Esophagus (tissue), 2 donors: Measurements from ENCODE around the gene DNAJC5. TPM values are rescaled to one million over a fixed set of nuclear protein-coding genes. Genes with fewer than 3 reads are reported as not detected.
"Not testable (repeated sequence)": the region's sequence is repeated elsewhere in the genome, so short reads cannot be mapped to it uniquely, and the experiment has no call there.

ENCODE experiments used
- H3K27ac ChIP-seq, 2 donors: one replicate each; pipeline ENCODE4 v1.5.1; 2013; ENCODE audit warnings: low read depth in 2 of 2, mild to moderate bottlenecking in 2 of 2, inconsistent platforms in 1 of 2, low read length in 1 of 2, moderate library complexity in 1 of 2
- H3K27me3 ChIP-seq, 2 donors: one replicate each; pipeline ENCODE4 v1.6.1; 2013; ENCODE audit warnings: low read length in 2 of 2, control low read depth in 1 of 2, mild to moderate bottlenecking in 1 of 2; ENCODE audit not compliant: insufficient read depth in 2 of 2, control insufficient read depth in 1 of 2
- H3K36me3 ChIP-seq, 2 donors: one replicate each; pipeline ENCODE4 v1.6.1; 2013; ENCODE audit warnings: low read length in 1 of 2; ENCODE audit not compliant: control insufficient read depth in 2 of 2, insufficient read depth in 2 of 2
- H3K4me1 ChIP-seq, 2 donors: one replicate each; pipeline ENCODE4 v1.6.1; 2013; ENCODE audit warnings: low read length in 1 of 2; ENCODE audit not compliant: control insufficient read depth in 2 of 2, insufficient read depth in 2 of 2
- H3K4me3 ChIP-seq, 2 donors: one replicate each; pipeline ENCODE4 v1.5.1; 2013; ENCODE audit warnings: low read length in 2 of 2, mild to moderate bottlenecking in 2 of 2, low read depth in 1 of 2, moderate library complexity in 1 of 2
- H3K9me3 ChIP-seq, 2 donors: one replicate each; pipeline ENCODE4 v1.6.1; 2013; ENCODE audit warnings: mild to moderate bottlenecking in 2 of 2, low read depth in 1 of 2, low read length in 1 of 2, moderate library complexity in 1 of 2; ENCODE audit not compliant: control insufficient read depth in 2 of 2, insufficient read depth in 1 of 2
- WGBS, 2 donors: extraction: QIAGEN DNeasy Blood & Tissue Kit; methylation state at CpG; one replicate each; pipeline ENCODE4 v1.1.7; 2013; 5-methylcytosine and 5-hydroxymethylcytosine counted together
- polyA plus RNA-seq, 2 donors: library from polyadenylated mRNA; stranded (reverse); fragments of 200-250 nt; gene quantifications; one replicate each; pipeline ENCODE4 v1.2.3, GENCODE V29; 2013
- donor health status: healthy with polysubstance abuse.
- donor health status: Bipolar disorder and iron deficiency.

DNAJC5 gene
- polyA plus RNA-seq, 2 donors, result 42.9 to 59.4 TPM

DNA sequence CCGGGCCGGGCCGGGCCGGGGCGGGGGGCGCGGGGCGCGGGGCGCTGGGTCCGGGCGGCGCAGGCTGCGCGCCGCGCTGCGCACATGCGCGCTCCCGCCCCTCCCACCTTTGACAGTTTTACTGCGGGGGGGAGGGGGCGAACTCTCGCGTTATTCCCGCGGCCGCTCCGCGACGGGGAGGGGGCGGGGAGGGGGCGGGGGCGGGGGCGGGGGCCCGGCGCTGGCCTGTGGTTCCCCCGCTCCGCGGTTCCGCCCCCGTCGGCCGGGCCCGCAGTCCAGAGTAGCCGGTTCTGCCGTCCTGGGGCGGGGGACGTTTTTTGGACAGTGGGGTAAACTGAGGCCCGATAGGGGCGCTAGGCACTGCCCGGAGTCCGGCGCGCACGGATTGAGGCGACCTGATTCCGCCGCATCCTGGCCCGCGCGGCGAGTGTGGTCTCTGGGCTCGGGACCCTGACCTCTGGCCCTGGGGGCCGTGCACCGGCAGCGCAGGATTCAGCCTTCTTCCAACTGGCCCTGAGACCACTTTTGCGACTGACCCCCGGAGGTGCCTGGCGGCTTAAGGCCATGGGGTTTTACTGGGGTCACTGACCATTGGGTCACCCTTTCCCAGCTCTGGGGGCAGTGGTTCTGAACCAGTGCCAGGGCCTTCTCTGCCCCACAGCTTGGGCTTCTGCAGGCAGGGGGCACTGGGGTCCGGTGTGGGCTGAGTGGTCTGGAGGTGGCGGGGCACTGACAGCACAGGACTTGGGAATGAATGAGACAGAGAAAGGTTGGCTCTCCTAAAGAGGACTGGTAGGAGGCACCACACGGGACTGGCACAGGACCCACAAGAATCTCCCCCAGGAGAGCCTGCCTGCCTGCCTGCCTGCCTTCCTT, 75.2 kb downstream of the DNAJC5 start, which contains the start of gene ZNF512B:
TSS of gene ZNF512B (minus strand) at position 93 of the 876 bp plus-strand sequence. CDS start 1,980 bp downstream, outside the sequence.
- Histone ChIP-seq H3K9me3 (peaks cover 0 to 3% of the 10 kb centered on the region in 2 donors), H3K4me3 (peak within 1 kb of the TSS; percentile 68 to 88), H3K27ac (peak within 1 kb of the TSS; percentile 28 to 63), H3K27me3 (no peaks in the 10 kb centered on the region), H3K4me1 (peaks cover 2 to 20% of the 10 kb centered on the region in 2 donors), H3K36me3 (peaks cover 7 to 21% of the 10 kb centered on the region in 2 donors)
- WGBS, 2 donors, result 5% methylated on average over 33 to 54 of the region's 73 CpGs

DNA sequence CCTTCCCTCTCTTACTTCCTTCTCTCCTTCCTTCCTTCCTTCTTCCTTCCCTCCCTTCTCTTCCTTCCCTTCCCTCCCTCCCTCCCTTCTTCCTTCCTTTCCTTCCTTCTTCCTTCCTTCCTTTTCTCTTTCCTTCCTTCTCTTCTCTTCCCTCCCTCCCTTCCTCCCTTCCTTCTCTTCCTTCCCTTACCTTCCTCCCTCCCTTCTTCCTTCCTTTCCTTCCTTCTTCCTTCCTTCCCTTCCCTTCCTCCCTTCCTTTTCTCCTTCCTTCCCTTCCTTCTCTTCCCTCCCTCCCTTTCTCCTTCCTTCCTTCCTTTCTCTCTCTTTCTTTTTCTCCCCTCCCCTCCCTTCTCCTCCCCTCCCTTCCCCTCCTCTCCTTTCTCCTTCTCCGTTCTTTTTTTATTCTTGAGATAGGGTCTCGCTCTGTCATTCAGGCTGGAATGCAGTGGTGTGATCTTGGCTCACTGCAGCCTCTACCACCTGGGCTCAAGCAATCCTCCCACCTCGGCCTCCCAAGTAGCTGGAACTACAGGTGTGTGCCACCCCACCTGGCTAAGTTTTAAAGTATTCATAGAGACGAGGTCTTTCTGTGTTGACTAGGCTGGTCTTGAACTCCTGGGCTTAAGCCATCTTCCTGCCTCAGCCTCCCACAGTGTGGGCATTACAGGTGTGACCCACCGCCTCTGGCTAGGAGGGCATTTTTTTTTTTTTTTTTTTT, 75.9 kb downstream of the DNAJC5 start:
- Histone ChIP-seq H3K4me1 (peaks cover 2 to 20% of the 10 kb centered on the region in 2 donors), H3K27ac (no peak overlapping the region), H3K4me3 (no peak overlapping the region), H3K27me3 (no peaks in the 10 kb centered on the region), H3K36me3 (peaks cover 10 to 26% of the 10 kb centered on the region in 2 donors), H3K9me3 (peaks cover 0 to 3% of the 10 kb centered on the region in 2 donors)
- 86 to 90% methylated on average over 5 of the region's 5 CpGs for WGBS, 2 donors

DNA sequence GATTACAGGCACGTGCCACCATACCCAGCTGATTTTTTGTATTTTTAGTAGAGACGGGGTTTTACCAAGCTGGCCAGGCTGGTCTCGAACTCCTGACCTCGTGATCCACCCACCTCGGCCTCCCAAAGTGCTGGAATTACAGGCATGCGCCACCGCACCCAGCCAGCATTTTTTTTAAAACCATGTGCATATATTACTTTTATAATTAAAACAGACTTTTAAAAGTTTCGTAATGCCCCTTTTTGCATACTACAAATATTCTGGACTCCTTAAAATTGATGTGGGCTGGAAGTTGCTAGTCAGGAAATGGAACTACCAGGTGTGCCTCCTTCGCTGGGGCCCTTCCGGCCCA, 77.0 kb downstream of the DNAJC5 start:
- H3K9me3 ChIP-seq, H3K4me3 ChIP-seq, H3K27me3 ChIP-seq, H3K27ac ChIP-seq: not testable (repeated sequence)
- Histone ChIP-seq H3K4me1 (peaks cover 2 to 20% of the 10 kb centered on the region in 2 donors), H3K36me3 (peaks cover 10 to 18% of the 10 kb centered on the region in 2 donors)
- WGBS, 2 donors, result 84 to 87% methylated on average over 10 of the region's 10 CpGs

DNA sequence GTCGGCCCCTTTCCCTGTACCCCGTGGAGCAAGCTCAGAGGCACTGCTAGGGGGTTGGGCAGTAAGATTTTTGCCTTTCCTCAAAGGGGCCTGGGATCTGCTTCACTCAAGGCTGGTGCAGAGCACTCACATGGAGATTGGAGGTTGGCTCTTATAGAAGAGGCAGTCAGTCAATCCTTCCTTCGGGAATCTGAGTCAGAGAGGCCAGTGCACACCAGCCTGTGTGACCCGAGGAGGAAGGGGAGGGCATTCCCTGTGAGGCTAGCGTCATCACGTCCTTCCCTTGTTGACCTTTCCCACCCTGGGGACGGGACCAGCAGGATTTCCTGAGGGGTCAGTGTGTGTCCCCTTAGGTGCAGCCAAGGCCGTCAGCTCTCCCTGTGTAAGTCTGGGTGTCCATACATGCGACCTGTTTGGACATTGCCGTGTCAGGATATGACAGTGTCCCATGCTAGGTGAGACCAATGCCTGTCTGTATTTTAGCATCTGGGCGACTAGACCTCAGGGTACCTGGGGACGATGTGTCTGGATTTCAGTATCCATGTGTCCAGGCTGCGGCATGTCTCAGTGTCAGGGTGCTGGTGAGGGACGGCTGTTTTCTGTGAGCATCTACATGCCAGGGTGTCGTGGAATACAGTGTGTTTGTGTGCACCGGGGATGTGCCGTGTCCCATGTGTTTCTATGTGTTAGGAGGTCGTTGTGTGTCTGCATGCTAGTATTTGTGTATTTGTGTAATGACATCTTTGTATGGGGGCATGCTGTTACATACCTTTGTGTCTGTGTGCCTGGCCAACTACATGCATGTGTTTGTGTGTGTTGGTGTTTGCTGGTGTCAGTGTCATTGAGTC, 77.6 kb downstream of the DNAJC5 start:
- H3K27ac ChIP-seq, result peak overlapping the region in 1 of 2 donors; percentile 30
- WGBS, 2 donors, result 70 to 77% methylated on average over 18 of the region's 18 CpGs
- H3K4me3 ChIP-seq, result no peak overlapping the region

DNA sequence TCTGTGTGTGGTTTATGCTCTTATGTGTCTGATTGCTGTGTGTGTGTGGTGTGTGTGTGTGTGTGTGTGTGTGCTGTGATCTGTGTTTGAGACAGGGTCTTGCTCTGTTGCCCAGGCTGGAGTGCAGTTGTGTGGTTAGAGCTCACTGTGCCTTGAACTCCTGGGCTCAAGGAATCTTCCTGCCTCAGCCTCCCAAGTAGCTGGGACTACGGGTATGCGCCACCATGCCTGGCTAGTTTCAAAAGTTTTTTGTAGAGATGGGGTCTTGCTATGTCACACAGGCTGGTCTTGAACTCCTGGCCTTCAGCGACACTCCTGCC, 78.2 kb downstream of the DNAJC5 start:
- Histone ChIP-seq H3K36me3 (peaks cover 5 to 9% of the 10 kb centered on the region in 2 donors), H3K27me3 (no peaks in the 10 kb centered on the region), H3K27ac (no peak overlapping the region), H3K9me3 (no peaks in the 10 kb centered on the region), H3K4me3 (no peak overlapping the region), H3K4me1 (peaks cover 1 to 22% of the 10 kb centered on the region in 2 donors)
- 96 to 98% methylated on average over 3 of the region's 3 CpGs for WGBS, 2 donors

More for the DNA sequence above, 77.6 kb downstream of the DNAJC5 start:
- H3K27me3 ChIP-seq, result no peaks in the 10 kb centered on the region
- H3K36me3 ChIP-seq, result peaks cover 6 to 12% of the 10 kb centered on the region in 2 donors
- peaks cover 2 to 20% of the 10 kb centered on the region in 2 donors for H3K4me1 ChIP-seq
- no peaks in the 10 kb centered on the region for H3K9me3 ChIP-seq

DNA sequence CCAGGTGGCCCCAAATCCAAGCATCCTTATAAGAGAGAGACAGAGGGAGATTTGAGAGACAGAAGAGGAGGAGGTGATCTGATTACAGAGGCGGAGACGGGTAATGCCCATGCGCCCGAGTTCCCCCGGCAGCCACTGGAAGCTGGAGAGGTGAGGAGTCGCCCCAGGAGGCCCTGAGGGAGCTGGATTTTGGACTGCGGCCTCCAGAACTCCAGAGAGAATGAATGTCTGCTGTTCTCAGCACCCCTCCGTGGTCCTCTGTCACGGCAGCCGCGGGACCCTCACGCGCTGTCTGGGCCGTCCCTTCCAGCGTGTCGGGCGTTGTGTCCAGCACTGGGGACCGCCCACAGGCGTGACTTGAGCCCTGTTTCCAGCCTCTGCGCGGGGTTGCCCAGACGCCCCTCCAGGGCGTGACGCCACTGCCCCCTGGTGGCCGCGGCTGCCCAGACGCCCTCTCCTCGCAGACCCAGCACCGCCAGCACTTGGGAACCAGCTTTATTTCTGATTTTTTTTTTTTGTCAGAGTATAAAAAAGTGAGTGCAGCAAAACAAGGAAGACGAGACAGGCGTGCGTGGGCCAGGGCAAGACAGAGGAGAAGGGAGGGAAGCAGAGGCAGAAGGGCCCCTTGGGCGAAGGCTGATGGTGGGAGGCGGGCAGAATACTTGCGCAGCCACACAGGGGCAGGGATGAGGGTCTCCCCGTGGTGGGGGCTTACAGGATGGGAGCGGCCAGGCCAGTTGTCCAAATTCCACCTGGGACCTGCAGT, 78.9 kb downstream of the DNAJC5 start:
- Histone ChIP-seq H3K27me3 (no peaks in the 10 kb centered on the region), H3K36me3 (peaks cover 5 to 9% of the 10 kb centered on the region in 2 donors), H3K9me3 (no peaks in the 10 kb centered on the region), H3K4me1 (peaks cover 0 to 19% of the 10 kb centered on the region in 2 donors), H3K27ac (peak overlapping the region in 1 of 2 donors; percentile 8), H3K4me3 (peak overlapping the region in 1 of 2 donors; percentile 5)
- WGBS, 2 donors, result 7 to 13% methylated on average over 36 to 37 of the region's 37 CpGs

DNA sequence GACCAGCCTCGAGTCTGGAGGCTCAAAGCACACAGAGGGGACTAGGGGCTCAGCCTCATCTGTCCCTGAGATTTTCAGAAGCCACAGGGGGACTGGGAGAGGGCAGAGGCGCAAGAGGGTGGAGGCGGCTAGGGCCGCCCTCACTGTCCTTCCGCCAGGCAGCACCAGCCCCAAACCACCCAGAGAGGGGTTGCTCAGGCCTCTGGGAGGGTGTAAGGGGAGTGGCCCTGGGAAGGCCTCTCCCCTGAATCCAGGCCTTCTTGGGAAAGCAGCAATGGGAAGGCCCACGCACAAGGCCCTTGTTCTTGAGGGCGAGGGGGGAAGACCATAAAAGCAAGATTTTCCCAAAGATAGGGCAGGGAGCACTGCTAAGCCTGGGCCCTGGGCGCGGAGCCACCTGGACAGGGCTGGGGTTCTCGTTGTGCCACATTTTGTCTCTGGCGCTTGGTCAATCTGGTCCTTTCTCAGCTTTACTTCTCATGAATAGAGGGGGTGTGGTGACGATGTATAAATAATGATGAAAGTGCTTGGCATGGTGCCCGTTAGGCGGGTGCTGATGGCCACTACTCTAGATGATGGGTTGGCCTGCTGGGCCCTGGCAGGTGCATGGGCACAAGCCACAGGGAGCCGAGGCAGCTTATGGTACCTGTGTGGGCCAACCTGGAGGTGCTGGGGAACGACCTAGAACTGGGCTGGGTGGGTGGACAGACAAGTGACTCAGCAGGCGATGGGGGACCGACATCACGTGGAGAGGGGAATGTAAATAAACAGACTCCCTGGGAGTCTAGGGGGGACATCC, 79.7 kb downstream of the DNAJC5 start:
- Histone ChIP-seq H3K9me3 (no peaks in the 10 kb centered on the region), H3K27ac (peak overlapping the region in 1 of 2 donors; percentile 42), H3K27me3 (no peaks in the 10 kb centered on the region), H3K4me1 (peaks cover 0 to 16% of the 10 kb centered on the region in 2 donors), H3K36me3 (peaks cover 5 to 9% of the 10 kb centered on the region in 2 donors), H3K4me3 (no peak overlapping the region)
- WGBS, 2 donors, result 64 to 67% methylated on average over 19 of the region's 19 CpGs

DNA sequence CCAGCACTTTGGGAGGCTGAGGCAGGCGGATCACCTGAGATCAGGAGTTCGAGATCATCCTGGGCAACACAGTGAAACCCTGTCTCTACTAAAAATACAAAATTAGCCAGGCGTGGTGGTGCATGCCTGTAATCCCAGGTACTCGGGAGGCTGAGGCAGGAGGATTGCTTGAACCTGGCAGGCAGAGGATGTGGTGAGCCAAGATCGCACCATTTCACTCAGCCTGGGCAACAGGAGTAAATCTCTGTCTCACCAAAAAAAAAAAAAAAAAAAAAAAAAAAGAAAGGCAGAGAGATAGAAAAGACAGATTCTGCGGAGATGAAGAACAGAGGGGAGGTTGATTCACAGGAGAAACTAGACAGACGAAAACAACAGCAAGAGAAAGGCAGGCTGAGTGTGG, 81.6 kb downstream of the DNAJC5 start:
- not testable (repeated sequence) for H3K4me3 ChIP-seq
- WGBS, 2 donors, result 89 to 90% methylated on average over 7 of the region's 7 CpGs
- peaks cover 0 to 19% of the 10 kb centered on the region in 2 donors for H3K4me1 ChIP-seq

More for the DNA sequence above, 81.6 kb downstream of the DNAJC5 start:
- not testable (repeated sequence) for H3K9me3 ChIP-seq, H3K36me3 ChIP-seq, H3K27ac ChIP-seq, H3K27me3 ChIP-seq
